ENCODE measurements around the gene SGMS1.

GRCh38 chr10:50577010-50577409, 46.7 kb downstream of the SGMS1 start:
- no peak for TF ChIP-seq CTCF (IDR thresholded peaks at IDR 0.05)
- TF ChIP-seq POLR2A (IDR thresholded peaks at IDR 0.05), result no peak
- TF ChIP-seq POLR2AphosphoS5 (IDR thresholded peaks at IDR 0.05), result no peak

Data from breast epithelium (tissue), 3 donors.